Tracheal epithelial cell (primary cell): Measurements from ENCODE around the gene CCDC88B. TPM values are rescaled to one million over a fixed set of nuclear protein-coding genes. Genes with fewer than 3 reads are reported as not detected.

ENCODE experiments used
- total RNA-seq: library from RNA; depleted of rRNA; stranded (reverse); fragments of >200 nt; gene quantifications from 2 replicates; pipeline ENCODE4 v1.2.1, GENCODE V29; 2014

CCDC88B gene
- 2.4 and 7.7 TPM in 2 replicates for total RNA-seq

GRCh38 chr11:64339754-64340408 is at the start of gene CCDC88B:
CCDC88B (plus strand) TSS chr11:64340204; CDS start chr11:64340267, 63 bp downstream.

GRCh38 chr11:64291262-64291751 is 48.7 kb upstream of the CCDC88B start, which contains the start of gene KCNK4:
KCNK4 (plus strand) TSS chr11:64291302; CDS start chr11:64293019, 1,717 bp downstream.

GRCh38 chr11:64299847-64300648 is 40.0 kb upstream of the CCDC88B start, which contains the start of gene CATSPERZ:
CATSPERZ (plus strand) TSS chr11:64300358; CDS start chr11:64300411, 53 bp downstream.

GRCh38 chr11:64305075-64305690 is 34.8 kb upstream of the CCDC88B start, which contains the start of gene ESRRA:
ESRRA (plus strand) TSS chr11:64305524; CDS start chr11:64307180, 1,656 bp downstream.

GRCh38 chr11:64317325-64317960 is 22.6 kb upstream of the CCDC88B start, which contains the start of gene TRMT112:
TRMT112 (minus strand) TSS chr11:64317559; CDS start chr11:64317526, 33 bp downstream.

GRCh38 chr11:64317961-64318765 is 21.8 kb upstream of the CCDC88B start, which contains the start of gene PRDX5:
PRDX5 (plus strand) TSS chr11:64318121; CDS start chr11:64318216, 95 bp downstream.

GRCh38 chr11:64358907-64359711 is 19.1 kb downstream of the CCDC88B start, which contains the start of gene RPS6KA4:
RPS6KA4 (plus strand) TSS chr11:64359162; CDS start chr11:64359236, 74 bp downstream.

Other genes starting within 250 kb of the CCDC88B start
- 28.3 and 44.1 TPM in 2 replicates for gene MACROD1, start 174.1 kb upstream of the CCDC88B start, total RNA-seq
- gene STIP1, start 154.0 kb upstream of the CCDC88B start, total RNA-seq, result 98.9 and 144 TPM in 2 replicates
- gene FERMT3, start 133.5 kb upstream of the CCDC88B start, total RNA-seq, result 0.96 and 1.3 TPM in 2 replicates
- 33.5 and 64.8 TPM in 2 replicates for gene TRPT1, start 114.0 kb upstream of the CCDC88B start, total RNA-seq
- 72.5 and 84.8 TPM in 2 replicates for gene NUDT22, start 113.9 kb upstream of the CCDC88B start, total RNA-seq
- 4.1 and 7.0 TPM in 2 replicates for gene DNAJC4, start 109.7 kb upstream of the CCDC88B start, total RNA-seq
- gene VEGFB, start 105.6 kb upstream of the CCDC88B start, total RNA-seq, result 14.9 and 22.2 TPM in 2 replicates
- 45.2 and 70.1 TPM in 2 replicates for gene FKBP2, start 99.1 kb upstream of the CCDC88B start, total RNA-seq
- gene PPP1R14B, start 93.3 kb upstream of the CCDC88B start, total RNA-seq, result 389 and 401 TPM in 2 replicates
- 29.4 and 63.6 TPM in 2 replicates for gene PLCB3, start 88.7 kb upstream of the CCDC88B start, total RNA-seq
- 88.2 and 97.6 TPM in 2 replicates for gene BAD, start 55.5 kb upstream of the CCDC88B start, total RNA-seq
- gene GPR137, start 54.4 kb upstream of the CCDC88B start, total RNA-seq, result 3.9 and 6.4 TPM in 2 replicates
- gene KCNK4, start 48.9 kb upstream of the CCDC88B start, total RNA-seq, result not detected in 2 replicates
- 0.48 TPM in 1 of 2 replicates, not detected in the other for gene CATSPERZ, start 39.8 kb upstream of the CCDC88B start, total RNA-seq
- gene ESRRA, start 34.7 kb upstream of the CCDC88B start, total RNA-seq, result 131 and 162 TPM in 2 replicates
- gene TRMT112, start 22.6 kb upstream of the CCDC88B start, total RNA-seq, result 255 and 420 TPM in 2 replicates
- 374 and 392 TPM in 2 replicates for gene PRDX5, start 22.1 kb upstream of the CCDC88B start, total RNA-seq
- 54.9 and 61.6 TPM in 2 replicates for gene RPS6KA4, start 19.0 kb downstream of the CCDC88B start, total RNA-seq
- under 0.01 TPM in 1 of 2 replicates, not detected in the other for gene SLC22A11, start 215.7 kb downstream of the CCDC88B start, total RNA-seq